Measurements from ENCODE around the gene P2RY13.

The P2RY13 gene

DNA sequence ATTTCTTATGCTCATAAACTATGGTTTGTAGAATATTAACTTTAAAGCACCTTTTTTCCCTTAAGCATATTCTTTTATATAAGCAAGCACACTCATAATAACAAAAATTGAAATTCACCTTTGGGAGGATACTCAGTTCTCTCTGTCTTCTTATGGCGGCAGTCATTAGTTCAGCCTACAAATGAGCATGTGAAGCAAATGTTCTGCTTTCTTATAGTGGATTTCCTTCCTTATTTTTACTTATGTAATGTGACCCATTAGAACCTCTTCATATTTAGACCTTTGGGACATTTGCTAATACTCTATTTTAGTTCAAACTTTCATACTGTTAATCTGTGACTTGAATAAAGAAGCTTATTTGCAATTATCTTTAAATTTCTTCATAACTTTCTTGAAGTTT, at the start of gene P2RY13:
P2RY13 (minus strand) TSS at position 187 of the 400 bp plus-strand sequence; CDS start at position 166, 21 bp downstream.
- no peak for DNase-seq

DNA sequence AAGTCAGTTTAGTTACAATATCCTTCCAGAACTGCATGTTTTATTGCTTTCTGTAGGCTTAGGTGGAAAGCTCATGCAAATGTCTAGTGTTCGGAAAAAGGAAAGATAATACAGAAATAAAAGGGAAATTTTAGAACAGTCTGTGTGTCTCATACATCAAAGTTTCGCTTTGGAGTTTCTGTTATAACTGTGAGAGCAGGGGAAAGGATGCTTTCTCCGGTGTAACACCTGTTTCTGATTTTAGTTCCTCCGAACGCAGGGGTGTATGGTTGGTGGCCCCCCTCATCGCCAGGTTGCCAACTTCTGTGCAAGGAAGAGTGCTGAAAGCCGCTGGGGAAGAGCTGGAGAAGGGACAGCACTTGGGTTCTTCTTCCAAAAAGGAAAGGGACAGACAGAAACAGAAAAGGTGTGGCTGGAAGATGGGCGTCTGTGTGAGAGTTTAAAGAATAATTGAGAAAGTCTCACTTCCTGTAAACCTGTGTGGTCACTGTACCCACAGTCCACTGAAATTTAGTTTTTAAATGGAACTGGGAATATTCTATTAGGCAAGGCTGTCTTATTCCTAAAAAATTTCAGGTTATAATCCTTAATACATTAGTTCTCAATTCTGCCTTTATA, 48.5 kb upstream of the P2RY13 start:
- DNase-seq = no peak

DNA sequence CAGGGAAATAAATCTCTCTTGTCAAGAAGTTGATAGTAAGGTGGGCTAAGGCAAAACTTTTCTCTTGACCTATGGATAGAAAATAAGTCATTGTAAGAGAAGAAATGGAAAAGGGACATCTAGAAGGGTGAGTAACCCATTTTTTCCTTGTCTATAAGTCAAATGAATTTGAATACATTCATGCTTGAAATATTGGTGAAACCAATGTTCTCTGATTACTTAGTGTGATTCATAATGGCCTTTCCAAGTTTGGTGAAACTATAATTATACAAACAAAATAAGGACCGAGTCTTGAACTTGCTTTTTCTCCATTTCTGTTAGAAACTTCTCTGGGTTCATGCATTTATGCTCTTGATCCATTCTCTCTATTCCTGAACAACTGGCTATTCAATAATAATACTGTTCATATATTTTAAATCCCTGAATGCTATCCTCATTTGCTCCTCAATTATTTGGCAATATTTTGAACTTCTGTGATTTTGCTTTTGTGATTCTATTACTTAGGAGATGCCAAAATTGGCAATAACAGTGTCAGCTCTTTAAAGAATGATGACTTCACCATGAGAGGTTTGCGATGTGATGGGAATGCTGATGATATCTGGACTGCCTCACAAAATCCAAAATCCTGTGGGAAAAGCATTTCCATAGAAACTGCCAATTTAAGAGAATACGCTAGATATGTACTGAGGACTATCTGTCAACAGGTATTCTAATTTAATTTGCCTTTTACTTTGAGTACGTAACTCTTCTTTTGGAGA, 42.9 kb upstream of the P2RY13 start:
- no peak for DNase-seq

- no peak for DNase-seq
Observed at GRCh38 chr3:151371526-151371925, 42.2 kb upstream of the P2RY13 start.

DNA sequence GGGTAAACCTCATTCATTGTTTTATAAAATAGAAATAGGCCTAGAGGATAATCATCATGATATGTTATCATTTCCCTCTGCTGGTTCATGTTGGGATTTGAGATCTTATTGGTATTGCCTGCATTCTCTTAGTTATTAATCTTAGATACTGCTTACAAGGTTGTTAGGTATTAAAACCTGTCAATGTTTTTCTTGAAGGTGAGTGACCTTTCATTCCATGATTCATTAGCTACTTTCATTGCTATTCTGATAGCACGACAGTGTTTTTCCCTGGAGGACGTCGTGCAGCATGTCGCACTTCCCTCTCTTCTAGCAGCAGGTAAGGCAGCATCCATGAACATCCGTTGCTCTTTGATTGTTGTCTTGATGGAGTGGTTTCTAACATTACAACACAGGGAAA, 38.1 kb upstream of the P2RY13 start:
- no peak for DNase-seq

GRCh38 chr3:151366993-151367392, 37.6 kb upstream of the P2RY13 start:
- no peak for DNase-seq

GRCh38 chr3:151362751-151363174, 33.4 kb upstream of the P2RY13 start:
- no peak for DNase-seq

DNA sequence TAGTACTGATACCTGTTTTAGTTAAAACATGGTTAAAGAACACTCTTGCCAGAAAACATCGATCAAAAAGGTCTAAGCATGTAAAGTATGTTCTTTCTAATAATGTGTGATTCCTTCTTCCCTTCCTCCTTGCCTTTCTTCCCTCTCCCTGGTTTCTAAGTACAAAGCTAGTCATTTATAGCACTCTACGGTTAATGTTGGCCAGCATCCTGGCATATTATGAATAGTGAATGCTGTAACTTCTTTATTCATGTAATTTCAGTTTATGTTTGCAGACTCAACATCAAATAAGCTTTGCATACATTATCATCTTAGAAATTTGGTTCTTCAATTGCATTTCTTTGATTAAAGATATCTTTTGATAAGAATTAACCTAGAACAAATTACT, 28.1 kb upstream of the P2RY13 start:
- no peak for DNase-seq

- no peak for DNase-seq
Observed at GRCh38 chr3:151356794-151357462, 27.6 kb upstream of the P2RY13 start.

GRCh38 chr3:151351648-151352047, 22.3 kb upstream of the P2RY13 start:
- no peak for DNase-seq

DNA sequence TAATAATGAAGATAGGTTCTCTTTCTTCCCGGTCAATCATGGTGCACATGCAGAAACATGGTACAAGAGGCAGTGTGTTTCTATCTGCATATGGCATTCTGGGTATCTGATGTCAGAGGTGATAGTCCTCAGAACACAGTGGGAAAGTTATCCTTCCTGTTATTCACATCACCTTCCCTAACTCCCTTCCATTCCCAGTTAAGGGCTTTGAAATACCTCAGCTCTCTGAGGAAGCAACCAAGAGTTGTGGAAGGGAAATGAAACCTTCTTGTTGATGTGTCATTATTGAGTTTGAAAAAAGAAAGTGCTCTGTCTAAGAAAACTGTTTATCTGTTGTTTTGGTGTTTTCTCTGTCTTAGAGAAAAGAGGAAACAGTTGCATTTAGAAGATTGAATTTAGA, 21.9 kb upstream of the P2RY13 start:
- DNase-seq = no peak

DNA sequence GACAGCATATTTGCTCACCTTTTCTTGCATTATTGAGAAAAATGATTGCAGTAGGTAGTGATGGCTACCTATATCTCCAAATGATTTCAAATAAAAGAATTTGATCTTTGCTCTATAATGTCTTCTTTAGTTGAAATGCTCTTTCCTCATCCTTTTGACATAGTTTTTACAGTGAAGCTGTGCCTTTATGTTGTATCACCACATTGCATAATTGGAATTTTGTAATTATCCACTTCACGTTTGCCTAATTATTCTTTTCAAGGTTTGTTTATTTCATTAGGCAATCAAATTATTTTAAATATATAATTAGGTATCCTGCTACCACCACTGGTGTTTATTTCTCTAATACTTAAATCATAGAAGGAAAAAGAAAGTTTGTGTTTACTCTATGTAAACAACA, 21.3 kb upstream of the P2RY13 start:
- no peak for DNase-seq

DNA sequence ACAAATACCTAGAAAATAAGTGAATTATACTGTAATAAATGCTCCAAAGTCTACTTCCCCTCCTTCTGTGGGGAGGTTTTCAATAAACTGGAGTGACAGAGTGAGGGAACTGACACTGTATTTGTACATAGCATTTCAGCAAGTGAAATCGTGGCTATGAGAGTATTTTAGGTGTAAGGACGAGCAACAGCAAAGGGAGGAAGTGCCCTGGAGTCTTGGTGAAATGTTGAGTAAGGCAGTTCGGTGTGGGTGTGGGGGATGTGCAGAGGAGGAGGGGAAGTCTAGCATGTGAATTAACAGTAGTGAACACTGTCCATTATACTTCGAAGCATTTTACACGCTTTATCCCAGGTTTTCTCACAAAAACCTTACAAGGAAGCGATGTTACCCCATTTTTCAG, 18.1 kb upstream of the P2RY13 start:
- no peak for DNase-seq

GRCh38 chr3:151346292-151346691, 16.9 kb upstream of the P2RY13 start:
- DNase-seq = no peak

DNA sequence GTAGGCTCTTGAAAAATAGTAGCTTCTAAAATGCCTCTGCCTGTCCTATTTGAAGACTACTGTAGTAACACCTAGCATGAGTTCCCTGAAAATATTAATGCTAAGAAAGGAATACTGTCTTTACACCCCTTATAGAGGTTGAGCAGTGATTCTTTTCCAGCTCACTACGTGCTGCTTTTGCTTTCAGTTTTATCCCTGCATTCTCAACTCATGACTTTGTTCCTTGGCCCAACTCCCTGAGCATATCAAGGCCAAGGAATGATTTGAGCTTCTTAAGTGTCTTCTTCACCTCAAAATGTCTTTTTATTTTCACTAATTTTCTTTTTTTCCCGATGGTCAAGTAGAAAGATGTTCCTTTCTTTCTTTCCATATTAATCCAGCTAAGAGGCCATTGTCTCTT, 16.5 kb upstream of the P2RY13 start:
- DNase-seq = no peak

DNA sequence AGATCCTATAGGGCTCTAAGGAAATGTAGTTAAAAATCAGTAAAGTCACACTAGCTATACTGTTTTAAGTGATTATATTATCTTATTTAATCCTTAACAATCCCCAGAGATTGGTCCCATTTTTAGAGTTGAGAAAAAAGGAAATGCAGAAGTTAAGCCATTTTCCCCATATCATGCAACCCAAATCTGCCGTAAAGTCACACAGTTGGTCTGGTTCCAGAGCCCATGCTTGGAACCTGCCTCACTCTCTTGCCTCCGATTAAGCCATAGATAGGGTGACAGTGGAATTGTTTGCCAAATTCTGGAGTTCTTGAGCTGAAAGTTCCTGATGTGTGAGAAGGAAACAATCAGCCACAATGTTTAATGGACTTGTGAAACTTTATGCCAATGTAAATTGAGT, 2.3 kb upstream of the P2RY13 start:
- no peak for DNase-seq

- DNase-seq = no peak
Observed at GRCh38 chr3:151330899-151331298, 1.6 kb upstream of the P2RY13 start.

- no peak for DNase-seq
Observed at GRCh38 chr3:151330379-151330778, 1.0 kb upstream of the P2RY13 start.

DNA sequence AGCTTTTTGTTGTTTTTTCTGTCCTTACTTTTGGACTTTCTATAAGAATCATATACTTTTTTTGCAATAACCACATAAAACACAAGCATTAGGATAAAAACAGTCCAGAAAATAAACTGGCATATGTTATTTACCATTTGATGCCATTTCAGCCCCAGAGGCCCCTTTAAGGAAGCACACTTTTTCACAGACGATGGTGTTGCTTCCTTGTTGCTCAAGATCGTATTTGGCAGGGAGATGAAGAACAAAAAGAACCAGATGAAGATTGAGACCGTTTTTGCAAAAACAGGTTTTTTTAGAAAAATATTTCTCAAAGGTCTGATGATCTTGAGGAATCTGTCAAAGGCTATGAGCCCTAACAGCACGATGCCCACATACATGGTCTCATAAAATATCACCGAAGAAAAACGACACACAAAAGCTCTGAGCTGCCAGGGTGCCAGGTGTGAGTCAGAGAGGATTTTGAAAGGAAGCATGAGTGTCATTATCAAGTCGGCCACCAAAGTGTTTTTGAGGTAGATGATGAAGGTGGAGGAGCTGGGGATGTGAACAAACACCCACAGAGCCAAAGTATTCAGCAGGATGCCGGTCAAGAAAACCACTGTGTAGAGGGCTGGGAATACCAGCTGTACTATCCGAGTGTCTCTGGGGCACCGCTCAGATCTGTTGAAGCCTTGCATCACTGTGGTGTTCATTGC, 902 bp downstream of the P2RY13 start:
- DNase-seq = peak; percentile 32

- DNase-seq = no peak
Observed at GRCh38 chr3:151327571-151328198, 1.7 kb downstream of the P2RY13 start.

DNA sequence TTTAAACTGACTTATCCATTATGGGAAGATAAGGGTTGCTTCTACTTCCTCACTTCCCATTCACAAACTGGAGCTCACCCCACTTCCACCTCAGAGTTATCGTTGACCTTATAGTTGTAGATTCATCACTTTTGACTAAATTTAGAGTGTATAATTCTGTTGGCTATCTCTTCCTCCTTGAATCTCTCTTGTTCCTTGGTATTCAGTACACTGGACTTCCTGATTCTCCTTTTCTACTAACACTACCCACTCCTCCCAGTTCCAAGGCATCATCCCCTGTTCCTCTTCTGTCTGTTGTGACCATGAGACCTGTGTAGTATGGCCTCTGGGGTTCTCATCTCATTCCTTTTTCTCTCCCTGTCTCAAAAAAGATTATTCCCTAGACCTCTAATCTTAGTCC, 6.8 kb downstream of the P2RY13 start:
- DNase-seq = no peak

DNA sequence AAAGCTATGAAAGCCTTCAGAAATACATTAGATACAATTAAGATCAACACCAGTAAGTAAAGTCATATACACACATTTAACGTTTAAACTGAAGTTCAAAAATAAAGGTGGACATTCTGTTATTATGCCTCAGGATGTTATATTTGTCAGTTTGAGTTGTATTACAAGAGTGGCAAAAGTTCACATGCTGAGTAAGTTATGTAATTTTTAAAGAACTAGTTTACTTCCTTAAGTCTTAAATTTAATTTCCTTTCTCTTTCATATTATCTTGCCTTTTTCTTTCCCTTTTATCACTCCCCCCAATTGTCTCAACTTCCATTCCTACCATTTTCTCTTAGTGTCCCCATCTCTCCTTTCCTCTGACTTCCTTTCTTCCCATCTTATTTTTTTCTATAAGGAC, 7.8 kb downstream of the P2RY13 start:
- no peak for DNase-seq

DNA sequence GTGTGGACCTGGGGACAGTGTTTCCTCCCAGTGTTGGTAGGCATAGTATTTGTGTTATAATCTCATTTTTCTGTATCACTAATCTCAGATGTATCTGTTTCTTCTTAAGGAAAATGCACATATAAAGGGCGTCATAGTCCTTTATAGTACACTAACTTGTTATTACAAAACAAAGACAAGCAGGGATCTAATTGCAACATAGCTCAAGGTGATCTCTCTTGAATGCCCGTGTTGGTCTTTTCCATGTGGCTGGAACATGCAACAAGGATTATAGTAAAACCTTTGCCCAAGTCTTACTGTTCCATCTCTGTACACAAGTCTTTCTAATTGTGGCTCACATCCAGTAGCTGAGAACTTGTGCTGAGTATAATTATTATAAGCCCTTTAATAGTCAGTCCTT, 9.2 kb downstream of the P2RY13 start:
- DNase-seq = no peak
